K562 (cell line): Measurements from ENCODE around the gene TAF7L. TPM values are rescaled to one million over a fixed set of nuclear protein-coding genes. Genes with fewer than 3 reads are reported as not detected.
"Not testable (repeated sequence)": the region's sequence is repeated elsewhere in the genome, so short reads cannot be mapped to it uniquely, and the experiment has no call there.

Source experiments
- ATAC-seq: fragments of 200-7000 bp; cut with Tn5 transposase; 3 replicates; pipeline ENCODE4 v1.9.1; 2020; ENCODE audit warnings: moderate library complexity
- BruUV-seq: library from RNA; stranded (reverse); fragments of 400-500 nt; replicated peaks from 2 replicates; lab custom pipeline; 2021; lab: Mats Ljungman, UMichigan
- CTCF ChIA-PET: fragments of 300-600 bp; formaldehyde crosslinking; extraction: SDS; loops from one replicate; lab custom pipeline; 2021; ENCODE audit warnings: low intra/inter-chr PET ratio; lab: Yijun Ruan, JAX
- POLR2A ChIA-PET: fragments of 300-600, 350-650 bp; sonication (Branson Sonifier 250); formaldehyde crosslinking; extraction: SDS; loops from one replicate; lab custom pipeline; 2021; ENCODE audit warnings: antibody characterized with exemption, inconsistent platforms; lab: Yijun Ruan, JAX
- DNase-seq, 4 experiments: peaks; one replicate each; pipeline versions ENCODE4 v3.0.0 to v3.0.0-alpha.2; 2011 to 2018; ENCODE audit warnings: low spot score in 3 of 4, mixed read lengths in 3 of 4; ENCODE audit errors: extremely low read depth in 1 of 4
- FAIRE-seq: peaks from 2 replicates; lab custom pipeline; 2011; peaks lifted over from hg19 to GRCh38; lab: Jason Lieb, UNC
- H2AFZ ChIP-seq: 2 replicates; pipeline ENCODE4 v1.6.0; 2011; ENCODE audit warnings: low read depth, low read length, control low read depth, inconsistent platforms
- H3K27ac ChIP-seq: fragments of 200-600 bp; 3 replicates; pipeline ENCODE4 v1.8.0; 2011; ENCODE audit warnings: low read depth, mild to moderate bottlenecking, control low read depth, inconsistent platforms, low read length, moderate library complexity, mixed read lengths; ENCODE audit errors: extremely low read depth
- H3K27me3 ChIP-seq, 2 experiments: fragments of 300-600 bp in 1 of 2; 2 replicates in 1 of 2; 3 replicates in 1 of 2; pipeline versions ENCODE4 v1.6.0 to v1.8.0; 2011; ENCODE audit warnings: inconsistent platforms in 2 of 2, low read length in 2 of 2, mild to moderate bottlenecking in 1 of 2, mixed read lengths in 1 of 2, moderate library complexity in 1 of 2; ENCODE audit not compliant: control insufficient read depth in 2 of 2, insufficient read depth in 2 of 2
- H3K36me3 ChIP-seq: fragments of 300-600 bp; 3 replicates; pipeline ENCODE4 v1.8.0; 2011; ENCODE audit warnings: mild to moderate bottlenecking, low read length, inconsistent platforms; ENCODE audit not compliant: control insufficient read depth, insufficient read depth
- H3K4me1 ChIP-seq, 2 experiments: fragments of 200-600 bp in 1 of 2; replicated peaks in 1 of 2; 2 replicates in 1 of 2; 3 replicates in 1 of 2; pipeline versions ENCODE4 v1.5.1 to v1.8.0; 2011; ENCODE audit warnings: inconsistent platforms in 2 of 2, low read length in 2 of 2, mild to moderate bottlenecking in 1 of 2, mixed read lengths in 1 of 2, moderate library complexity in 1 of 2; ENCODE audit not compliant: control insufficient read depth in 2 of 2, insufficient read depth in 2 of 2
- H3K4me2 ChIP-seq: 2 replicates; pipeline ENCODE4 v1.6.1; 2011; ENCODE audit warnings: low read length, control low read depth, inconsistent platforms, mixed read lengths; ENCODE audit not compliant: insufficient read depth
- H3K4me3 ChIP-seq: fragments of 200-600 bp; sonication (generic), shearing (Covaris generic); 2 replicates; pipeline ENCODE4 v1.5.1; 2016; ENCODE audit warnings: control low read depth, inconsistent platforms
- H3K79me2 ChIP-seq: fragments of 200-600 bp; 3 replicates; pipeline ENCODE4 v1.8.0; 2011; ENCODE audit warnings: low read length, inconsistent platforms; ENCODE audit not compliant: control insufficient read depth, insufficient read depth
- H3K9ac ChIP-seq, 2 experiments: 2 replicates each; pipeline versions ENCODE4 v1.6.0 to v1.6.1; 2011; ENCODE audit warnings: low read depth in 2 of 2, low read length in 2 of 2, control low read depth in 1 of 2, inconsistent platforms in 1 of 2, mild to moderate bottlenecking in 1 of 2, mixed read lengths in 1 of 2; ENCODE audit not compliant: insufficient read depth in 1 of 2
- H3K9me1 ChIP-seq: one replicate; pipeline ENCODE4 v1.6.0; 2011; ENCODE audit warnings: inconsistent platforms, mild to moderate bottlenecking, low read length, moderate library complexity; ENCODE audit not compliant: control insufficient read depth, insufficient read depth
- H3K9me3 ChIP-seq: replicated peaks from 2 replicates; pipeline ENCODE4 v1.5.1; 2011; ENCODE audit warnings: low read depth, low read length, inconsistent platforms; ENCODE audit not compliant: control insufficient read depth, insufficient read depth
- H4K20me1 ChIP-seq: replicated peaks from 2 replicates; pipeline ENCODE4 v1.6.1; 2011; ENCODE audit warnings: low read length, inconsistent platforms, mixed read lengths; ENCODE audit not compliant: control insufficient read depth, insufficient read depth
- EHMT2 ChIP-seq: fragments of 450-650 bp; IDR thresholded peaks from 2 replicates; pipeline ENCODE4 v1.6.1; 2018; ENCODE audit warnings: antibody characterized with exemption
- MTA2 ChIP-seq: fragments of 450-650 bp; IDR thresholded peaks from 2 replicates; pipeline ENCODE4 v1.6.1; 2016; ENCODE audit warnings: low read depth
- PHF21A ChIP-seq: fragments of 450-650 bp; IDR thresholded peaks from 2 replicates; pipeline ENCODE4 v1.6.1; 2017; ENCODE audit warnings: low read depth, borderline replicate concordance
- SPI1 ChIP-seq: IDR thresholded peaks from 2 replicates; pipeline ENCODE4 v1.6.1; 2011; ENCODE audit warnings: low read depth, low read length, control low read depth, borderline replicate concordance
- ZFP30 ChIP-seq: fragments of 250-450 bp; sonication (Bioruptor Pico); IDR thresholded peaks from 2 replicates; pipeline ENCODE4 v1.8.0; 2022; ENCODE audit warnings: moderate library complexity, mild to moderate bottlenecking, inconsistent platforms, borderline replicate concordance
- ZNF347 ChIP-seq: fragments of 450-650 bp; formaldehyde crosslinking; IDR thresholded peaks from 2 replicates; pipeline ENCODE4 v1.4.0; 2020; ENCODE audit warnings: low read depth, mild to moderate bottlenecking, moderate library complexity
- ZNF511 ChIP-seq: sonication (generic); formaldehyde crosslinking; IDR thresholded peaks from 2 replicates; pipeline ENCODE4 v1.8.0; 2022; ENCODE audit warnings: mild to moderate bottlenecking, missing genetic modification reagents
- WGBS: fragments of 100-300 bp; shearing (Covaris generic); methylation state at CpG from one replicate; pipeline ENCODE4 v1.1.6; 2016; ENCODE audit warnings: low coverage, mixed read lengths; ENCODE audit not compliant: insufficient coverage; ENCODE audit errors: missing lambda C conversion rate; 5-methylcytosine and 5-hydroxymethylcytosine counted together
- in situ Hi-C: fragments of 300-500 bp; cut with MboI; formaldehyde crosslinking; loops from 4 replicates; pipeline ENCODE4 v1.15.0; 2018; ENCODE audit warnings: inconsistent platforms, mixed read lengths
- intact Hi-C: fragments of 100-400 bp; cut with micrococcal nuclease; formaldehyde crosslinking; loops from 2 replicates; pipeline ENCODE4 v1.14.2; 2022
- polyA plus RNA-seq, 8 experiments: library from polyadenylated mRNA; depleted of rRNA in 4 of 8; stranded (reverse) in 5 of 8; unstranded in 3 of 8; fragments of >200 nt; fragmentation: Nextera tagmentation in 2 of 8; fragmentation: Illumina TruSeq in 1 of 8; extraction: Ambion mirVana in 2 of 8; extraction: Trizol in 1 of 8; gene quantifications; 2 replicates each; pipeline versions ENCODE4 v1.2.1 to v1.2.3, GENCODE V29; 2011 to 2014; ENCODE audit warnings: inconsistent platforms in 1 of 8, missing spikeins in 1 of 8
- total RNA-seq, 7 experiments: library from RNA; depleted of rRNA in 6 of 7; stranded (reverse); fragments of >200 nt in 6 of 7; fragmentation: Illumina TruSeq in 2 of 7; extraction: Trizol in 2 of 7; gene quantifications; 2 replicates each; pipeline versions ENCODE4 v1.2.1 to v1.2.3, GENCODE V29; 2011 to 2021; ENCODE audit warnings: low replicate concordance in 1 of 7
- TF ChIP-seq, protein P1 (sequence below), 2 experiments: fragments of 450-650 bp; IDR thresholded peaks; 2 replicates each; pipeline ENCODE4 v1.6.1; 2016; ENCODE audit warnings: mild to moderate bottlenecking in 2 of 2, borderline replicate concordance in 1 of 2, low read depth in 1 of 2, moderate library complexity in 1 of 2

Gene TAF7L
- total and polyA plus RNA-seq, 9 of the 15 experiments (the other 6 are each of a cell fraction or from before 2014, with no cell fraction given), result 0.07 TPM; not detected in 6

DNA sequence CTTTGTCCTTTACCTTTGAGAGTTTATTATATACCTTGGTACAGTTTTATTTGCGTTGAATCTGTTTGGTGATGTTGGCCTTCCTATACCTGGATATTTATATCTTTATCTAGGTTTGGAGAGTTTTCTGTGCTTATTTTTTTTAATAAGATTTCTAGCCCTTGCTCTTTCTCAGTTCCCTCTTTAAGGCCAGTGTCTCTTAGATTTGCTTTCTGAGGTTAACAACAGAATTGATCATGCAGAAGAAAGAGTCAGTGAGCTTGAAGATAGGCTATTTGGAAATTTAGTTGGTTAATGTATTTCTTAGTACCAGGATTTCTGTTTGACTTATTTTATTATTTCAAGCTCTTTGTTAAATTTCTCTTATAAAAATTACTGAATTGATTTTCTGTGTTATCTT is 12.7 kb upstream of the TAF7L start:
- no TSS peak for BruUV-seq
- no peaks in the 10 kb centered on the region for H3K4me1 ChIP-seq
- H3K27ac ChIP-seq, result no peak overlapping the region
- ChIA-PET CTCF (no interaction called here), POLR2A (no interaction called here)
- ATAC-seq, result no peak
- no peaks in the 10 kb centered on the region for H4K20me1 ChIP-seq
- DNase-seq, result no peak
- intact Hi-C loops, result no loop called here
- H3K79me2 ChIP-seq, result no peaks in the 10 kb centered on the region
- H3K9me1 ChIP-seq, result no peaks in the 10 kb centered on the region
- WGBS, result 0% methylated on average over 1 of the region's 1 CpG
- H3K4me3 ChIP-seq, result no peak overlapping the region
- H3K9me3 ChIP-seq, result no peaks in the 10 kb centered on the region
- H2AFZ ChIP-seq, result no peak overlapping the region
- no peaks in the 10 kb centered on the region for H3K27me3 ChIP-seq
- TF ChIP-seq PHF21A, result no peak
- no peak for TF ChIP-seq ZNF511 (CRISPR knock-in tag)
- TF ChIP-seq, protein P1, sequence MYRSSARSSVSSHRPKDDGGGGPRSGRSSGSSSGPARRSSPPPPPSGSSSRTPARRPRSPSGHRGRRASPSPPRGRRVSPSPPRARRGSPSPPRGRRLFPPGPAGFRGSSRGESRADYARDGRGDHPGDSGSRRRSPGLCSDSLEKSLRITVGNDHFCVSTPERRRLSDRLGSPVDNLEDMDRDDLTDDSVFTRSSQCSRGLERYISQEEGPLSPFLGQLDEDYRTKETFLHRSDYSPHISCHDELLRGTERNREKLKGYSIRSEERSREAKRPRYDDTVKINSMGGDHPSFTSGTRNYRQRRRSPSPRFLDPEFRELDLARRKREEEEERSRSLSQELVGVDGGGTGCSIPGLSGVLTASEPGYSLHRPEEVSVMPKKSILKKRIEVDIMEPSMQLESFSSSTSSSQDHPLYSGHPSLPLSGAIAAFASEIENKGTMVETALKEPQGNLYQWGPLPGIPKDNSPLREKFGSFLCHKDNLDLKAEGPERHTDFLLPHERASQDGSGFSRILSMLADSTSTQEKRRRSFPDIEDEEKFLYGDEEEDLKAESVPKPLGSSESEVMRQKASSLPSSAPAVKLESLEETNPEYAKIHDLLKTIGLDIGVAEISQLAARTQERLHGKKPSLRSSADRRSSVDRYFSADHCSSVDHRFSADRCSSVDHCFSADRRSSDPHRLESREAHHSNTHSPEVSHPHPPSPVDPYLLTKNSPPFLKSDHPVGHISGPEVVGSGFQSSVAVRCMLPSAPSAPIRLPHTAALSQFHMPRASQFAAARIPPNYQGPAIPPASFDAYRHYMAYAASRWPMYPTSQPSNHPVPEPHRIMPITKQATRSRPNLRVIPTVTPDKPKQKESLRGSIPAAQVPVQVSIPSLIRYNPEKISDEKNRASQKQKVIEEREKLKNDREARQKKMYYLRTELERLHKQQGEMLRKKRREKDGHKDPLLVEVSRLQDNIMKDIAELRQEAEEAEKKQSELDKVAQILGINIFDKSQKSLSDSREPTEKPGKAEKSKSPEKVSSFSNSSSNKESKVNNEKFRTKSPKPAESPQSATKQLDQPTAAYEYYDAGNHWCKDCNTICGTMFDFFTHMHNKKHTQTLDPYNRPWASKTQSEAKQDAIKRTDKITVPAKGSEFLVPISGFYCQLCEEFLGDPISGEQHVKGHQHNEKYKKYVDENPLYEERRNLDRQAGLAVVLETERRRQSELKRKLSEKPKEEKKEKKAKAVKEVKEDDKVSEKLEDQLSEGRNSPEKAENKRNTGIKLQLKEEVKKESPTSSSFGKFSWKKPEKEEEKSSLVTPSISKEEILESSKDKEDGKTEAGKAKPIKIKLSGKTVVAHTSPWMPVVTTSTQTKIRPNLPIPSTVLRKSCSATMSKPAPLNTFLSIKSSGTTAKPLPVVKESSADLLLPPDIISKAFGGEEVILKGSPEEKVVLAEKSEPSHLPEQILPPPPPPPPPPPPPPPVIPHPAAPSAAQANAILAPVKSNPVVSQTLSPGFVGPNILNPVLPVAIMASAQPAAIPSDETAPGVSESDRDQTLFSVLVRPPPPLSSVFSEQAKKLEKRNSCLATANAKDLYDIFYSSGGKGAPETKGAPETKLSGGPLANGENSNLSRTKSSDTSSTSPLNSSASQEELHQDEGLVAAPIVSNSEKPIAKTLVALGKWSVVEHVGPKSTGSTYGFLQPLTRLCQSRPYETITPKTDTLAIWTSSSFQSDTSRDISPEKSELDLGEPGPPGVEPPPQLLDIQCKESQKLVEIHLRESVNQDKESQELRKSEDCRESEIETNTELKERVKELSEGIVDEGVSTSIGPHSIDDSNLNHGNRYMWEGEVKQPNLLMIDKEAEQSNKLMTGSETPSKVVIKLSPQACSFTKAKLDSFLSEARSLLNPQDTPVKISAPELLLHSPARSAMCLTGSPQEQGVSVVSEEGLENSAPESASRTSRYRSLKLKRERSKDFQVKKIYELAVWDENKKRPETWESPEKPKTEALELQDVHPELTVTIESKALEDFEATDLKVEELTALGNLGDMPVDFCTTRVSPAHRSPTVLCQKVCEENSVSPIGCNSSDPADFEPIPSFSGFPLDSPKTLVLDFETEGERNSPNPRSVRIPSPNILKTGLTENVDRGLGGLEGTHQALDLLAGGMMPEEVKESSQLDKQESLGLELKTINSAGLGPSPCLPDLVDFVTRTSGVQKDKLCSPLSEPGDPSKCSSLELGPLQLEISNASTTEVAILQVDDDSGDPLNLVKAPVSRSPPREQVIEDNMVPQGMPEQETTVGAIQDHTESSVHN (IDR thresholded peaks at IDR 0.05; ENCODE audit: borderline replicate concordance in 1 of 2, low read depth in 1 of 2), result no peak
- no peak for TF ChIP-seq ZNF347 (CRISPR knock-in tag)
- TF ChIP-seq ZFP30 (CRISPR knock-in tag), result no peak
- TF ChIP-seq SPI1, result no peak
- TF ChIP-seq EHMT2, result no peak
- TF ChIP-seq MTA2, result no peak
- TF ChIP-seq, all 486 proteins: peak for 0
- in situ Hi-C loops, result no loop called here
- Histone ChIP-seq H3K9ac (no peak overlapping the region), H3K36me3 (no peaks in the 10 kb centered on the region), H3K4me2 (no peak overlapping the region)
- no peak for FAIRE-seq

- H3K9me1 ChIP-seq, in situ Hi-C loops, H3K4me2 ChIP-seq, BruUV-seq, H4K20me1 ChIP-seq, H2AFZ ChIP-seq, POLR2A ChIA-PET, ATAC-seq, H3K9ac ChIP-seq, FAIRE-seq, H3K4me1 ChIP-seq, H3K79me2 ChIP-seq, H3K4me3 ChIP-seq, H3K36me3 ChIP-seq, H3K9me3 ChIP-seq, H3K27me3 ChIP-seq, intact Hi-C loops, H3K27ac ChIP-seq, DNase-seq, CTCF ChIA-PET: not testable (repeated sequence)
- 19% methylated on average over 3 of the region's 3 CpGs for WGBS
Observed at GRCh38 chrX:101295603-101296002, 4.5 kb upstream of the TAF7L start.
